Tibial nerve (tissue), 4 donors: ENCODE results near the gene OMP. TPM values are rescaled to one million over a fixed set of nuclear protein-coding genes. Genes with fewer than 3 reads are reported as not detected.
A peak's percentile ranks its signal among the peaks of the same experiment; 100 is the strongest.

Experiments
- DNase-seq, 2 donors: peaks; one replicate each; pipeline ENCODE4 v3.0.0-alpha.2; 2019; ENCODE audit warnings: low spot score in 2 of 2
- H3K27ac ChIP-seq, 4 donors: fragments of 200-600 bp; sonication (generic) in 3 of 4; one replicate each; pipeline ENCODE4 v1.5.1; 2017 to 2019; ENCODE audit warnings: mild to moderate bottlenecking in 1 of 4
- H3K27me3 ChIP-seq, 2 donors: fragments of 200-600 bp; sonication (generic) in 1 of 2; one replicate each; pipeline versions ENCODE4 v1.5.1 to v1.6.0; 2017 to 2019
- H3K36me3 ChIP-seq, 3 donors: fragments of 200-600 bp; sonication (generic); one replicate each; pipeline ENCODE4 v1.5.1; 2018 to 2019
- H3K4me1 ChIP-seq, 4 donors: fragments of 200-600 bp; sonication (generic) in 3 of 4; one replicate each; pipeline ENCODE4 v1.5.1; 2017 to 2019
- H3K4me3 ChIP-seq, 4 donors: fragments of 200-600 bp; sonication (generic) in 3 of 4; one replicate each; pipeline ENCODE4 v1.5.1; 2017 to 2019; ENCODE audit warnings: mild to moderate bottlenecking in 1 of 4, moderate library complexity in 1 of 4
- H3K9me3 ChIP-seq, 4 donors: fragments of 200-600 bp; sonication (generic) in 3 of 4; one replicate each; pipeline ENCODE4 v1.5.1; 2017 to 2019
- CTCF ChIP-seq, 5 experiments: fragments of 200-600 bp in 3 of 5; fragments of 450-650 bp in 2 of 5; sonication (generic) in 3 of 5; IDR thresholded peaks; one replicate each; pipeline ENCODE4 v1.5.1; 2016 to 2019; ENCODE audit warnings: antibody characterized with exemption in 5 of 5, mild to moderate bottlenecking in 3 of 5, moderate library complexity in 2 of 5
- EP300 ChIP-seq, 2 donors: sonication (generic); formaldehyde crosslinking; IDR thresholded peaks; one replicate each; pipeline ENCODE4 v1.6.1; 2017; ENCODE audit warnings: antibody characterized with exemption in 2 of 2, mild to moderate bottlenecking in 1 of 2
- POLR2A ChIP-seq, 2 donors: fragments of 450-650 bp; IDR thresholded peaks; one replicate each; pipeline ENCODE4 v1.6.1; 2017; ENCODE audit warnings: antibody characterized with exemption in 2 of 2, mild to moderate bottlenecking in 2 of 2, moderate library complexity in 2 of 2
- WGBS, 2 donors: methylation state at CpG; one replicate each; pipeline ENCODE4 v1.1.5; 2018; 5-methylcytosine and 5-hydroxymethylcytosine counted together
- total RNA-seq, 4 donors: library from RNA; depleted of rRNA; stranded (reverse); fragments of >200 nt; gene quantifications; one replicate each; pipeline ENCODE4 v1.1.0, GENCODE V29; 2016

Gene OMP
- total RNA-seq, 4 donors from 2014 or later: 9.9 TPM; not detected in 3

- Histone ChIP-seq H3K27ac (peak overlapping the region in 1 of 4 donors; percentile 80), H3K9me3 (peaks cover 0 to 3% (median 0%) of the 10 kb centered on the region in 4 donors), H3K36me3 (no peaks in the 10 kb centered on the region), H3K4me3 (no peak overlapping the region), H3K4me1 (peaks cover 0 to 59% (median 39%) of the 10 kb centered on the region in 4 donors), H3K27me3 (no peaks in the 10 kb centered on the region)
- WGBS, 2 donors: 93 to 94% methylated on average over 2 of the region's 2 CpGs
- DNase-seq: no peak
- TF ChIP-seq EP300 (IDR thresholded peaks at IDR 0.05) (no peak), POLR2A (IDR thresholded peaks at IDR 0.05) (no peak), CTCF (IDR thresholded peaks at IDR 0.05) (no peak)
Observed at GRCh38 chr11:77079666-77080065, 23.0 kb upstream of the OMP start.

- peaks cover 0 to 3% (median 0%) of the 10 kb centered on the region in 4 donors for H3K9me3 ChIP-seq
- peaks cover 0 to 59% (median 39%) of the 10 kb centered on the region in 4 donors for H3K4me1 ChIP-seq
- TF ChIP-seq CTCF (IDR thresholded peaks at IDR 0.05) (no peak), POLR2A (IDR thresholded peaks at IDR 0.05) (no peak), EP300 (IDR thresholded peaks at IDR 0.05) (no peak)
- peak overlapping the region in 3 of 4 donors; percentile 66 to 88 (median 80) for H3K27ac ChIP-seq
- no peaks in the 10 kb centered on the region for H3K36me3 ChIP-seq
- no peak overlapping the region for H3K4me3 ChIP-seq
- no peaks in the 10 kb centered on the region for H3K27me3 ChIP-seq
- WGBS, 2 donors: 79 to 92% methylated on average over 2 of the region's 2 CpGs
- peak in 1 of 2 donors; percentile 4 for DNase-seq
Observed at GRCh38 chr11:77080643-77081210, 21.9 kb upstream of the OMP start.

GRCh38 chr11:77081381-77081851, 21.2 kb upstream of the OMP start:
- peaks cover 0 to 3% (median 0%) of the 10 kb centered on the region in 4 donors for H3K9me3 ChIP-seq
- H3K36me3 ChIP-seq: no peaks in the 10 kb centered on the region
- peaks cover 0 to 64% (median 45%) of the 10 kb centered on the region in 4 donors for H3K4me1 ChIP-seq

GRCh38 chr11:77081976-77082836, 20.4 kb upstream of the OMP start:
- H3K4me3 ChIP-seq: peak overlapping the region in 1 of 4 donors; percentile 7
- H3K4me1 ChIP-seq: peaks cover 0 to 72% (median 49%) of the 10 kb centered on the region in 4 donors
- no peaks in the 10 kb centered on the region for H3K27me3 ChIP-seq
- peaks cover 0 to 3% (median 0%) of the 10 kb centered on the region in 4 donors for H3K9me3 ChIP-seq
- peak in 1 of 2 donors; percentile 10 for DNase-seq
- TF ChIP-seq CTCF (IDR thresholded peaks at IDR 0.05) (no peak), EP300 (IDR thresholded peaks at IDR 0.05) (no peak), POLR2A (IDR thresholded peaks at IDR 0.05) (no peak)
- no peaks in the 10 kb centered on the region for H3K36me3 ChIP-seq
- WGBS, 2 donors: 33 to 41% methylated on average over 9 to 11 of the region's 11 CpGs
- H3K27ac ChIP-seq: peak overlapping the region in 3 of 4 donors; percentile 66 to 88 (median 80)

More at GRCh38 chr11:77081381-77081851, 21.2 kb upstream of the OMP start:
- Histone ChIP-seq H3K27me3 (no peaks in the 10 kb centered on the region), H3K27ac (peak overlapping the region in 3 of 4 donors; percentile 66 to 88 (median 80)), H3K4me3 (no peak overlapping the region)
- no peak for TF ChIP-seq EP300 (IDR thresholded peaks at IDR 0.05)
- no peak for TF ChIP-seq CTCF (IDR thresholded peaks at IDR 0.05)
- TF ChIP-seq POLR2A (IDR thresholded peaks at IDR 0.05): no peak
- peak in 1 of 2 donors; percentile 12 for DNase-seq
- WGBS, 2 donors: 74 to 80% methylated on average over 8 to 9 of the region's 9 CpGs
